Endodermal cell (in vitro differentiated cells): ENCODE data around the gene FCN1. TPM values are rescaled to one million over a fixed set of nuclear protein-coding genes. Genes with fewer than 3 reads are reported as not detected.

Experiments
- DNase-seq: peaks from one replicate; pipeline ENCODE4 v3.0.0-alpha.2; 2017
- H3K27ac ChIP-seq: 2 replicates; pipeline ENCODE4 v1.5.1; 2013; ENCODE audit warnings: mild to moderate bottlenecking, low read depth, low read length, moderate library complexity
- H3K27me3 ChIP-seq: 2 replicates; pipeline ENCODE4 v1.6.1; 2013; ENCODE audit warnings: mild to moderate bottlenecking, low read length, moderate library complexity; ENCODE audit not compliant: insufficient read depth, control insufficient read depth, poor library complexity, severe bottlenecking
- H3K36me3 ChIP-seq: 2 replicates; pipeline ENCODE4 v1.7.0; 2013; ENCODE audit warnings: mild to moderate bottlenecking, low read length, moderate library complexity; ENCODE audit not compliant: control insufficient read depth, insufficient read depth
- H3K4me1 ChIP-seq: one replicate; pipeline ENCODE4 v1.7.0; 2013; ENCODE audit warnings: low read length; ENCODE audit not compliant: control insufficient read depth, insufficient read depth
- H3K4me3 ChIP-seq: 2 replicates; pipeline ENCODE4 v1.5.1; 2013; ENCODE audit warnings: mild to moderate bottlenecking, low read length, moderate library complexity
- H3K9ac ChIP-seq: 2 replicates; pipeline ENCODE4 v1.6.1; 2013; ENCODE audit warnings: mild to moderate bottlenecking, low read length, moderate library complexity; ENCODE audit not compliant: poor library complexity, severe bottlenecking; ENCODE audit errors: extremely low read depth
- H3K9me3 ChIP-seq: 2 replicates; pipeline ENCODE4 v1.6.1; 2013; ENCODE audit warnings: mild to moderate bottlenecking, low read length, moderate library complexity; ENCODE audit not compliant: control insufficient read depth
- H3K27ac Mint-ChIP-seq: 2 replicates; pipeline ENCODE4 v1.8.0; 2020; ENCODE audit warnings: mixed read lengths
- H3K27me3 Mint-ChIP-seq: 2 replicates; pipeline ENCODE4 v1.8.0; 2021; ENCODE audit warnings: mild to moderate bottlenecking, mixed read lengths; ENCODE audit not compliant: insufficient read depth
- H3K36me3 Mint-ChIP-seq: 2 replicates; pipeline ENCODE4 v1.8.0; 2020; ENCODE audit warnings: low read depth, mixed read lengths
- H3K4me1 Mint-ChIP-seq: 2 replicates; pipeline ENCODE4 v1.8.0; 2020; ENCODE audit warnings: mixed read lengths
- H3K4me3 Mint-ChIP-seq: 2 replicates; pipeline ENCODE4 v1.8.0; 2020; ENCODE audit warnings: mild to moderate bottlenecking, moderate library complexity, mixed read lengths
- H3K9me3 Mint-ChIP-seq: 2 replicates; pipeline ENCODE4 v1.8.0; 2020; ENCODE audit warnings: mild to moderate bottlenecking, mixed read lengths
- CTCF ChIP-seq: fragments of 200-600 bp; sonication (generic); conservative IDR thresholded peaks from 2 replicates; pipeline ENCODE4 v1.5.0; 2021; ENCODE audit warnings: antibody characterized with exemption, mild to moderate bottlenecking
- WGBS, 2 experiments: methylation state at CpG; one replicate each; pipeline versions ENCODE4 v1.1.5 to v1.1.7; 2013; ENCODE audit warnings: missing lambda C conversion rate in 2 of 2, mixed read lengths in 1 of 2; ENCODE audit not compliant: insufficient coverage in 1 of 2, insufficient read length in 1 of 2; 5-methylcytosine and 5-hydroxymethylcytosine counted together
- total RNA-seq, 2 donors: library from RNA; stranded (reverse); fragmentation: NEBNext Ultra II Directional in 1 of 2; extraction: Animal tissue kit (Norgen Biotek cat#: 25700) in 1 of 2; gene quantifications; 2 replicates in 1 of 2; 3 replicates in 1 of 2; pipeline ENCODE4 v1.2.1, GENCODE V29; 2021

FCN1 gene
- total RNA-seq, 2 donors from 2014 or later = not detected

GRCh38 chr9:134887219-134887618, 30.5 kb downstream of the FCN1 start:
- no peaks in the 10 kb centered on the region for H3K27me3 Mint-ChIP-seq
- no peak overlapping the region for H3K27ac Mint-ChIP-seq
- H3K36me3 ChIP-seq = no peaks in the 10 kb centered on the region

GRCh38 chr9:134886413-134886913, 31.2 kb downstream of the FCN1 start:
- Histone ChIP-seq H3K36me3 (no peaks in the 10 kb centered on the region), H3K4me1 (no peaks in the 10 kb centered on the region), H3K9ac (no peak overlapping the region), H3K4me3 (no peak overlapping the region), H3K27me3 (no peaks in the 10 kb centered on the region), H3K27ac (no peak overlapping the region), H3K9me3 (no peaks in the 10 kb centered on the region)
- no peak for DNase-seq
- H3K9me3 Mint-ChIP-seq = no peaks in the 10 kb centered on the region
- H3K36me3 Mint-ChIP-seq = no peaks in the 10 kb centered on the region
- no peaks in the 10 kb centered on the region for H3K4me1 Mint-ChIP-seq
- no peak overlapping the region for H3K4me3 Mint-ChIP-seq
- whole genome bisulfite sequencing, 2 experiments = 86 to 90% methylated on average over 8 to 11 of the region's 11 CpGs
- no peaks in the 10 kb centered on the region for H3K27me3 Mint-ChIP-seq
- TF ChIP-seq CTCF = no peak
- no peak overlapping the region for H3K27ac Mint-ChIP-seq

More at GRCh38 chr9:134887219-134887618, 30.5 kb downstream of the FCN1 start:
- Mint-ChIP-seq H3K36me3 (no peaks in the 10 kb centered on the region), H3K4me3 (no peak overlapping the region), H3K4me1 (no peaks in the 10 kb centered on the region), H3K9me3 (no peaks in the 10 kb centered on the region)
- Histone ChIP-seq H3K27me3 (no peaks in the 10 kb centered on the region), H3K9ac (no peak overlapping the region), H3K27ac (no peak overlapping the region), H3K9me3 (no peaks in the 10 kb centered on the region), H3K4me3 (no peak overlapping the region), H3K4me1 (no peaks in the 10 kb centered on the region)
- WGBS, 2 experiments = 88 to 94% methylated on average over 7 to 10 of the region's 10 CpGs
- DNase-seq = no peak
- TF ChIP-seq CTCF = no peak

- Histone ChIP-seq H3K9ac (no peak overlapping the region), H3K27ac (no peak overlapping the region), H3K27me3 (no peaks in the 10 kb centered on the region), H3K9me3 (no peaks in the 10 kb centered on the region), H3K4me1 (no peaks in the 10 kb centered on the region), H3K4me3 (no peak overlapping the region), H3K36me3 (no peaks in the 10 kb centered on the region)
- Mint-ChIP-seq H3K9me3 (no peaks in the 10 kb centered on the region), H3K36me3 (no peaks in the 10 kb centered on the region), H3K27me3 (no peaks in the 10 kb centered on the region), H3K4me3 (no peak overlapping the region), H3K4me1 (no peaks in the 10 kb centered on the region), H3K27ac (no peak overlapping the region)
- DNase-seq = no peak
- no peak for TF ChIP-seq CTCF
- WGBS, 2 experiments = 91 to 96% methylated on average over 14 to 24 of the region's 24 CpGs
Observed at GRCh38 chr9:134885679-134886412, 31.9 kb downstream of the FCN1 start.
